ENCODE data around the gene HDAC1.

GRCh38 chr1:32307324-32307723 lies 15.4 kb downstream of the HDAC1 start:
- no peak for TF ChIP-seq CTCF (IDR thresholded peaks at IDR 0.05; ENCODE audit: low read depth, low read length, poor library complexity, severe bottlenecking)
- no peak for TF ChIP-seq EZH2phosphoT487 (IDR thresholded peaks at IDR 0.05; ENCODE audit: borderline replicate concordance, low read length)
